HG03064 (cell line): ENCODE measurements around the gene C10orf88.

Experiments used
- ATAC-seq: cut with Tn5 transposase; IDR thresholded peaks from one replicate; pipeline ENCODE4 v1.9.1; 2021; ENCODE audit warnings: low read depth; ENCODE audit not compliant: unreplicated experiment

C10orf88 gene

GRCh38 chr10:122953902-122954730 lies at the start of gene C10orf88:
TSS of gene C10orf88 (minus strand) at chr10:122954227. CDS start at chr10:122954178, 49 bp downstream.
- peak; percentile 96 for ATAC-seq

- no peak for ATAC-seq
These were observed 47.3 kb upstream of the C10orf88 start for GRCh38 chr10:123001370-123001769.

- ATAC-seq: no peak
These were observed 46.1 kb upstream of the C10orf88 start for GRCh38 chr10:123000155-123000554.

- ATAC-seq: no peak
These were observed 45.3 kb upstream of the C10orf88 start for GRCh38 chr10:122999347-122999746.

- ATAC-seq: no peak
These were observed 44.9 kb upstream of the C10orf88 start for GRCh38 chr10:122998934-122999333.

DNA sequence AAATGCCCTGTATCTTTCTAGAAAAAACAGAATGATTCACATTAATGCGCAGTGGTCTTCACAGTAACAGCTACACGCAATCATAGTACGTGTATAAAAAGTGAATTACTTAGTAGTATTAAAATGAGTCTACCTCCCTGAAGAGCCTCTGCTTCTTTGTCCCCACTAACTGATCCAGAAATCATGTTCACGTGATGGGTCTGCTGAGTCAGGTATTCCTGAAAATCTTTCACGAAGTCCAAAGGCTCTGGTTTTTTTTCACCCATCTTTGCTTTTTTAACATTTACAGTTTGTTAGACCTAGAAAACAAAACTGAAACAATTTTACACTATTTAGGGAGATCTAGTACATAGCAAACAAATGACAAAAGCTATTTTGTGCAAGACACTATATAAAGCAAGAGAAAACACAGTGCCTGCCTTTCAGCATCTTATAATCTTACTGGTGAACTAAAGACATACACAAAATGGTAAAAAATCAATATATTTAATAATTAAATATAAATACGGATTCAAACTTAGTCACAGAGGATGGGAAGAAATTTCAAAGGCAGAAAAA lies 44.4 kb upstream of the C10orf88 start:
- ATAC-seq: no peak

- ATAC-seq: no peak
These were observed 43.8 kb upstream of the C10orf88 start for GRCh38 chr10:122997864-122998263.

DNA sequence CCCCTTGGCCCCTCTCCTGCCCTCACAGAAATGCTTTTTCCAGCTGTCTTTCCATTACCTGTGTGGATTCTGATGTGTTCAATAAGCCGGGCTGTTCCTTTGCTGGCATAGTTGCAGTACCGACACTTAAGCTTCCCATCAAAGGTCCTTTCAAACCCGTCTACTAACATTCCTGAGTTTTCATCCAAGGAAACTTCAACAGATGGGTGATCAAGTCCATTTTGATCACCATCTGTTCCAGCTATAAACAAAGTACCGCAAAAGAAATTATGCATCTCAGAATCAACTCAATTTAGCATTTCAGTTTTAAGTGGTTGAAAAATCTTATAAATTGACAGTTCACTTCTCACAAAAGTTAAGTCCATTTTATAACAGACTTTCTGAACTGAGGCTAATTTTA lies 41.9 kb upstream of the C10orf88 start:
- no peak for ATAC-seq

DNA sequence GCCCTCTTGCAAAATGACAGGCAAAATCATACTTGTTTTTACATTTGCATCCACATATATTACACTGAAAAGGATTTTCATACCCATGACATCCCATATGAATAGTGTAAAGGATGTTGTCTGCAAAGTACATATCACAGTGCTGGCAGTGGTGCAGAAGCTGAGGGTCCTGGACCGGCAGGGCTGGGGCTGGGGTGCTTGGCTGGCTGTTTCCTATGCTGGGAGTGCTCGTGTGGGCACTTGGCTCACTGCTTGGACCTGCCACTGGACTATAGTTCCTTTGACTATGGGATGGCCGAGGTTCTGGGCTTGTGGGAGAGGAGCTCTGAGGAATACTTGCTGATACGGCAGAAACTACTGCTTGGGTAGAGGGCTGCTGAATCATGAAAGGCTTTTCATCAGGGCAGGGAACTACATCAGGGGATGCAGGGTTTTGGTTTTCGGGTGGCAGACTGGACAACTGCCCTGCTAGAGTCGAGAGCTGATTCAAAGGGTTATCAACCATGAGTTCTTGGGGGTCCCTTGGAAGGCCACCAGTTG lies 39.8 kb upstream of the C10orf88 start:
- ATAC-seq: no peak

GRCh38 chr10:122992031-122992585 lies 38.1 kb upstream of the C10orf88 start:
- ATAC-seq: no peak

DNA sequence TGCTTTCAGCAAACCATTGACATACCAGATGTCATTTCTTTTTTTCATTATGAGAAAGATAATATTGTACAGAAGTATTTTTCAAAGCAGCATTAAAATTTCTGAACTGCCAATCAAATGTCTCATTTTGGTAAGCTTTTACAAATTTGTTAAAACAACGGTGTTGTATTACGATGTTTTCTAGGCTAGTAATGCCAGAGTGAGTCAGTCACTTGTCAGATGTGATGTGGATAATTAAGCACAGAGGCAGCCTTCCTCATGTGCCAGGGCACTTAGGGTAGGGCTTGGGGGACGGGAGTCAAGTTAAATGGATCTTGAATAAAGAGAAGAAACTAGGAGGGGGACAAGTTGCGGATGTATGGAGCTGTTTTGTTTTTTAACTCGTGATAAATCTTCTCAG lies 36.3 kb upstream of the C10orf88 start:
- no peak for ATAC-seq

DNA sequence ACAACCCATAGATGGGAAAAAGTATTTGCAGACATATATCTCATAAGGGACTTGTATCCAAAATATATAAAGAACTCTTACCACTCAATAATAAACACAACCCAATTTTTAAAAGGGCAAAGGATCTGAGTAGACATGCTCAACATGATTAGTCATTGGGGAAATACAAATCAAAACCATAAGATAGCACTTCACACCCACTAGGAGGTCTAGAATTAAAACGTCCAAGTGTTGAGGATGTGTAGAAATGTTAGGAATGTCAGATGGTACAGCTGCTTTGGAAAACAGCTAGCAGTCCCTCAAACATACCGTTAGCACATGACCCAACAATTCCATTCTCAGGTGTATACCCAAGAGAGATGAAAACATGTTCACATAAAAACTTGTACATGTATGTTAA lies 34.5 kb upstream of the C10orf88 start:
- no peak for ATAC-seq

DNA sequence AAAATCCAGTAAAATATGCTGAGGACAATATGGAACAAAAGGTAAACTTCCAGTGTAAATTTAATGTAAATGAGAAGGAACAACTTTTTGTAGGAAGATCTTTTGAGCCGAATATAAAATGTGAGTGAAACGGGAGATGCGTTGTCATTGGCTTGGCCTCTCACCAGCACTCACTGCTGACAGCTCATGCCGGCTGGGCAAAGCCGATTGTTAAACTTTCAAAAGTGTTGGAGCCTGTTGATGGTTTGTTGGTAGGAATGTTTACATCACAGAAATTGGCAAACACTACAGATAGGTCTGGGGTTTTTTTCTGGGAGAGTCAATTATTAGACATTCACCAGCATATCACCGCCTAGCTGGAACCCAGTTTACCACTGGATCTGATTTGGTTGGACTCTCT lies 32.3 kb upstream of the C10orf88 start:
- no peak for ATAC-seq

DNA sequence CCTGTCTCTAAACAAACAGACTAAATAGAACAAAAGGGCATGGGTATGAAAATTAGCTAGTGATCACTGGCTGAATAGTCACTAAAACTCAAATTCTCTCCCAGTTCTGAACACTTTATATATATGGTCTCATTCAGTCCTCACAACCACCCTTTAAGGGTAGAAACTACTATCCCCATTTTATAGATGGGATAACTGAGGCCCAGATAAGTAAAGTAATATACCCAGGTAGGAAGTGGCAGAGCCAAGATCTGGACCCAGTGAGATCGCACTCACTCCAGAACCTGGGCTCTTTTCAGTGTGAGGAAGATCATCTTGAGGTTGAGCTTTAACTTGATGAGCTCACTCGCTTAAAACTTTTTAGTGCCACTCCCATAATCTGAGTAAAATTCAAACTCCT lies 30.7 kb upstream of the C10orf88 start:
- ATAC-seq: no peak

GRCh38 chr10:122983898-122984297 lies 29.9 kb upstream of the C10orf88 start:
- no peak for ATAC-seq

- ATAC-seq: no peak
These were observed 27.0 kb upstream of the C10orf88 start for GRCh38 chr10:122981066-122981464.

- peak; percentile 95 for ATAC-seq
These were observed 26.4 kb upstream of the C10orf88 start, which contains the start of gene PSTK for GRCh38 chr10:122980209-122981065. TSS of gene PSTK (plus strand) at chr10:122980401. CDS start at chr10:122980480, 79 bp downstream.

- ATAC-seq: no peak
These were observed 20.6 kb upstream of the C10orf88 start for GRCh38 chr10:122974543-122975064.

- no peak for ATAC-seq
These were observed 20.0 kb upstream of the C10orf88 start for GRCh38 chr10:122974023-122974422.

GRCh38 chr10:122968698-122969097 lies 14.7 kb upstream of the C10orf88 start:
- no peak for ATAC-seq
